HCT116 (cell line): ENCODE measurements around the gene RND1.

ENCODE experiments used
- EZH2 ChIP-seq: fragments of 200-600 bp; sonication (generic); IDR thresholded peaks from 2 replicates; pipeline ENCODE4 v1.6.1; 2017; ENCODE audit warnings: antibody characterized with exemption, mixed run types
- EZH2phosphoT487 ChIP-seq: fragments of 200-600 bp; IDR thresholded peaks from 2 replicates; pipeline ENCODE4 v1.6.1; 2018; ENCODE audit warnings: antibody characterized with exemption, borderline replicate concordance
- JUND ChIP-seq: IDR thresholded peaks from 2 replicates; pipeline ENCODE4 v1.6.1; 2012
- POLR2A ChIP-seq: IDR thresholded peaks from 2 replicates; pipeline ENCODE4 v1.7.0; 2011; ENCODE audit warnings: borderline replicate concordance; ENCODE audit not compliant: insufficient read depth, insufficient read length; ENCODE audit errors: extremely low read depth
- POLR2AphosphoS5 ChIP-seq: IDR thresholded peaks from 2 replicates; pipeline ENCODE4 v1.6.1; 2011; ENCODE audit warnings: mild to moderate bottlenecking, low read depth, low read length, moderate library complexity
- RAD21 ChIP-seq: IDR thresholded peaks from 2 replicates; pipeline ENCODE4 v1.6.1; 2012; ENCODE audit warnings: low read depth, mild to moderate bottlenecking
- SIN3A ChIP-seq: IDR thresholded peaks from 2 replicates; pipeline ENCODE4 v1.6.1; 2012; ENCODE audit warnings: low read depth
- TF ChIP-seq, protein P1 (sequence below), 3 experiments: fragments of 200-600 bp in 1 of 3; sonication (generic) in 1 of 3; IDR thresholded peaks in 2 of 3; conservative IDR thresholded peaks in 1 of 3; 2 replicates each; pipeline ENCODE4 v1.5.1; 2012 to 2017; ENCODE audit warnings: low read depth in 2 of 3, low read length in 2 of 3, antibody characterized with exemption in 1 of 3, borderline replicate concordance in 1 of 3, control low read depth in 1 of 3, mild to moderate bottlenecking in 1 of 3, mixed read lengths in 1 of 3, mixed run types in 1 of 3, moderate library complexity in 1 of 3; ENCODE audit not compliant: insufficient read depth in 1 of 3
- TF ChIP-seq, protein P2 (sequence below): IDR thresholded peaks from 2 replicates; pipeline ENCODE4 v1.6.1; 2012; ENCODE audit warnings: low read depth
- TF ChIP-seq, protein P3 (sequence below): IDR thresholded peaks from 2 replicates; pipeline ENCODE4 v1.6.1; 2012

DNA sequence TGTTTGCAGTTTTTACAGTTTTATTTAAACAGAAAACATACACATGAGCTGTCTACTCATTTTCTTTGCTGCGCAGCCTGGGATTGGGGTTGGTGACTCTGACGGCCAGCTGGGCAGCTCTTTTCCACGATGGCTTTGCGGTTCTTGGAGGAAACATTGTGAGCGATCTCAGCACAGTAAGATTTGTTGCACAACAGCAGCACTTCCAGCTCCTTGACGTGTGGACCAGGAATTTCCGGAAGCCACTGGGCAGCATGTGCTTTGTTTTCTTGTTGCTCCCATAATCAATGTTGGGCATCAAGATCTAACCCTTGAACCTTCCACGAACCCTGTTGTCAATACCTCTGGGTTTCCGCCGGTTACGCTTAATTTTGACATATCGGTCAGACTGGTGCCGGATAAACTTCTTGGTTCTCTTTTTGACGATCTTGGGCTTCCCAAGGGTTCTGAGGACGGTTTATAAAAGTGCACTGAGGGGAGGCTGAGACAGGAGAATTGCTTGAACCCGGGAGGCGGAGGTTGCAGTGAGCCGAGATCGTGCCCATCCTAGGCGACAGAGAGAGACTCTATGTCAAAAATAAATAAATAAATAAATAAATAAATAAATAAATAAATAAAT lies 37.8 kb upstream of the RND1 start:
- no peak for TF ChIP-seq POLR2A
- TF ChIP-seq, protein P1, sequence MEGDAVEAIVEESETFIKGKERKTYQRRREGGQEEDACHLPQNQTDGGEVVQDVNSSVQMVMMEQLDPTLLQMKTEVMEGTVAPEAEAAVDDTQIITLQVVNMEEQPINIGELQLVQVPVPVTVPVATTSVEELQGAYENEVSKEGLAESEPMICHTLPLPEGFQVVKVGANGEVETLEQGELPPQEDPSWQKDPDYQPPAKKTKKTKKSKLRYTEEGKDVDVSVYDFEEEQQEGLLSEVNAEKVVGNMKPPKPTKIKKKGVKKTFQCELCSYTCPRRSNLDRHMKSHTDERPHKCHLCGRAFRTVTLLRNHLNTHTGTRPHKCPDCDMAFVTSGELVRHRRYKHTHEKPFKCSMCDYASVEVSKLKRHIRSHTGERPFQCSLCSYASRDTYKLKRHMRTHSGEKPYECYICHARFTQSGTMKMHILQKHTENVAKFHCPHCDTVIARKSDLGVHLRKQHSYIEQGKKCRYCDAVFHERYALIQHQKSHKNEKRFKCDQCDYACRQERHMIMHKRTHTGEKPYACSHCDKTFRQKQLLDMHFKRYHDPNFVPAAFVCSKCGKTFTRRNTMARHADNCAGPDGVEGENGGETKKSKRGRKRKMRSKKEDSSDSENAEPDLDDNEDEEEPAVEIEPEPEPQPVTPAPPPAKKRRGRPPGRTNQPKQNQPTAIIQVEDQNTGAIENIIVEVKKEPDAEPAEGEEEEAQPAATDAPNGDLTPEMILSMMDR (IDR thresholded peaks at IDR 0.05 in 2 of 3, conservative IDR thresholded peaks at IDR 0.05 in 1 of 3; ENCODE audit: borderline replicate concordance in 1 of 3, insufficient read depth in 1 of 3, low read depth in 2 of 3, low read length in 2 of 3) = no peak
- no peak for TF ChIP-seq POLR2AphosphoS5
- TF ChIP-seq, protein P2, sequence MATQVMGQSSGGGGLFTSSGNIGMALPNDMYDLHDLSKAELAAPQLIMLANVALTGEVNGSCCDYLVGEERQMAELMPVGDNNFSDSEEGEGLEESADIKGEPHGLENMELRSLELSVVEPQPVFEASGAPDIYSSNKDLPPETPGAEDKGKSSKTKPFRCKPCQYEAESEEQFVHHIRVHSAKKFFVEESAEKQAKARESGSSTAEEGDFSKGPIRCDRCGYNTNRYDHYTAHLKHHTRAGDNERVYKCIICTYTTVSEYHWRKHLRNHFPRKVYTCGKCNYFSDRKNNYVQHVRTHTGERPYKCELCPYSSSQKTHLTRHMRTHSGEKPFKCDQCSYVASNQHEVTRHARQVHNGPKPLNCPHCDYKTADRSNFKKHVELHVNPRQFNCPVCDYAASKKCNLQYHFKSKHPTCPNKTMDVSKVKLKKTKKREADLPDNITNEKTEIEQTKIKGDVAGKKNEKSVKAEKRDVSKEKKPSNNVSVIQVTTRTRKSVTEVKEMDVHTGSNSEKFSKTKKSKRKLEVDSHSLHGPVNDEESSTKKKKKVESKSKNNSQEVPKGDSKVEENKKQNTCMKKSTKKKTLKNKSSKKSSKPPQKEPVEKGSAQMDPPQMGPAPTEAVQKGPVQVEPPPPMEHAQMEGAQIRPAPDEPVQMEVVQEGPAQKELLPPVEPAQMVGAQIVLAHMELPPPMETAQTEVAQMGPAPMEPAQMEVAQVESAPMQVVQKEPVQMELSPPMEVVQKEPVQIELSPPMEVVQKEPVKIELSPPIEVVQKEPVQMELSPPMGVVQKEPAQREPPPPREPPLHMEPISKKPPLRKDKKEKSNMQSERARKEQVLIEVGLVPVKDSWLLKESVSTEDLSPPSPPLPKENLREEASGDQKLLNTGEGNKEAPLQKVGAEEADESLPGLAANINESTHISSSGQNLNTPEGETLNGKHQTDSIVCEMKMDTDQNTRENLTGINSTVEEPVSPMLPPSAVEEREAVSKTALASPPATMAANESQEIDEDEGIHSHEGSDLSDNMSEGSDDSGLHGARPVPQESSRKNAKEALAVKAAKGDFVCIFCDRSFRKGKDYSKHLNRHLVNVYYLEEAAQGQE = no peak
- TF ChIP-seq, protein P3, sequence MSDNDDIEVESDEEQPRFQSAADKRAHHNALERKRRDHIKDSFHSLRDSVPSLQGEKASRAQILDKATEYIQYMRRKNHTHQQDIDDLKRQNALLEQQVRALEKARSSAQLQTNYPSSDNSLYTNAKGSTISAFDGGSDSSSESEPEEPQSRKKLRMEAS = no peak
- no peak for TF ChIP-seq EZH2
- TF ChIP-seq RAD21 = no peak
- no peak for TF ChIP-seq JUND
- no peak for TF ChIP-seq EZH2phosphoT487
- TF ChIP-seq SIN3A = no peak
